Body of pancreas (tissue), 4 donors: ENCODE data around the gene SH2B3.

Experiments used
- CTCF ChIP-seq, 7 experiments: fragments of 450-650 bp in 4 of 7; fragments of 200-600 bp in 3 of 7; sonication (generic) in 3 of 7; IDR thresholded peaks; one replicate each; pipeline ENCODE4 v1.5.1; 2016 to 2019; ENCODE audit warnings: antibody characterized with exemption in 7 of 7
- POLR2A ChIP-seq, 3 donors: fragments of 450-650 bp; IDR thresholded peaks; one replicate each; pipeline ENCODE4 v1.6.1; 2016; ENCODE audit warnings: antibody characterized with exemption in 3 of 3, mild to moderate bottlenecking in 2 of 3

GRCh38 chr12:111420494-111420893 lies 14.8 kb downstream of the SH2B3 start:
- TF ChIP-seq CTCF (IDR thresholded peaks at IDR 0.05) (no peak), POLR2A (IDR thresholded peaks at IDR 0.05) (no peak)
